Coronary artery (tissue), 2 donors: ENCODE data around the gene ABCA8.

Source experiments
- DNase-seq: peaks from one replicate; pipeline ENCODE4 v3.0.0-alpha.2; 2017; ENCODE audit warnings: low spot score
- H3K27ac ChIP-seq, 2 donors: fragments of 200-600 bp; sonication (generic); one replicate each; pipeline ENCODE4 v1.5.1; 2016 to 2019
- H3K4me3 ChIP-seq: fragments of 200-600 bp; sonication (generic); 2 replicates; pipeline ENCODE4 v1.5.1; 2016; ENCODE audit warnings: mild to moderate bottlenecking, moderate library complexity
- TF ChIP-seq, protein P1 (sequence below): fragments of 200-600 bp; sonication (generic); IDR thresholded peaks from one replicate; pipeline ENCODE4 v1.5.1; 2019; ENCODE audit warnings: antibody characterized with exemption

Gene ABCA8

DNA sequence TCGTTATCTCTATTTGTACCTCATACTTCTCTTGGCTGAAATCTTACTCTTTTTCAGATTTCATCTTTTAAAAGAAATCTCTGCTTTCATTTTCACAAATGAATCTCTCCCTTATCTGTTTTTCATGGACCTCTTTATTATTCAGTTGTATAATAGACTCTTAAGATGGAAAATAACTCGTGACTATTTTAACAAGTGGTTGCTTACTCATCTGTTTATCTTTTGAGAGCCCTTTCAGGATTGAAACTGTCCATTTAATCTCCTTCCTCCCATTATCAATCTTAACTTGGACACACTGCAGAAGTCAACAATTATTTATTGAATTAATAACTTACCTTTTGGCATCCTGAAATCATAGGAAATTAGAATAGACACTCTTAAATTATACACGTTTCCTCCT lies 68.8 kb downstream of the ABCA8 start:
- H3K27ac ChIP-seq, result no peak overlapping the region
- H3K4me3 ChIP-seq, result no peak overlapping the region
- no peak for DNase-seq
- TF ChIP-seq, protein P1, sequence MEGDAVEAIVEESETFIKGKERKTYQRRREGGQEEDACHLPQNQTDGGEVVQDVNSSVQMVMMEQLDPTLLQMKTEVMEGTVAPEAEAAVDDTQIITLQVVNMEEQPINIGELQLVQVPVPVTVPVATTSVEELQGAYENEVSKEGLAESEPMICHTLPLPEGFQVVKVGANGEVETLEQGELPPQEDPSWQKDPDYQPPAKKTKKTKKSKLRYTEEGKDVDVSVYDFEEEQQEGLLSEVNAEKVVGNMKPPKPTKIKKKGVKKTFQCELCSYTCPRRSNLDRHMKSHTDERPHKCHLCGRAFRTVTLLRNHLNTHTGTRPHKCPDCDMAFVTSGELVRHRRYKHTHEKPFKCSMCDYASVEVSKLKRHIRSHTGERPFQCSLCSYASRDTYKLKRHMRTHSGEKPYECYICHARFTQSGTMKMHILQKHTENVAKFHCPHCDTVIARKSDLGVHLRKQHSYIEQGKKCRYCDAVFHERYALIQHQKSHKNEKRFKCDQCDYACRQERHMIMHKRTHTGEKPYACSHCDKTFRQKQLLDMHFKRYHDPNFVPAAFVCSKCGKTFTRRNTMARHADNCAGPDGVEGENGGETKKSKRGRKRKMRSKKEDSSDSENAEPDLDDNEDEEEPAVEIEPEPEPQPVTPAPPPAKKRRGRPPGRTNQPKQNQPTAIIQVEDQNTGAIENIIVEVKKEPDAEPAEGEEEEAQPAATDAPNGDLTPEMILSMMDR, result no peak

DNA sequence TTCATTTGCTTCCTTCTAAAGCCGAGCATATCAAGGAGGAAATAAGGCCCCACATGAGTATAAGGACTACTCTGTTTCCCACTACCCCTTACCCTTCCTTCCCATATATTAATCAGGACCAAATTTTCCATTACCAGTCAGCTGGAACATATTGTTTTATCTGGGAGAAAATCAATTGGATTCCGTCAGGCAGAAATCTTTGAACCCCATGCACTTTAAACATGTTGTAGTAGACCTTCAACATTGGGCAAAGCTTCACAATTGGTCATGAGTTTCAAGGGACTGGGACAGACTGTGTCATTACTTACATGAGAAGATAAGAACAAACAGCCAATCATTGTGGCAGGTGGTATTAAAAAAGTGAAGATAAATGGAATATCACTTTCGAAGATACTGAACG lies 70.3 kb downstream of the ABCA8 start:
- TF ChIP-seq, protein P1, result no peak
- no peak overlapping the region for H3K27ac ChIP-seq
- no peak overlapping the region for H3K4me3 ChIP-seq
- DNase-seq, result no peak

DNA sequence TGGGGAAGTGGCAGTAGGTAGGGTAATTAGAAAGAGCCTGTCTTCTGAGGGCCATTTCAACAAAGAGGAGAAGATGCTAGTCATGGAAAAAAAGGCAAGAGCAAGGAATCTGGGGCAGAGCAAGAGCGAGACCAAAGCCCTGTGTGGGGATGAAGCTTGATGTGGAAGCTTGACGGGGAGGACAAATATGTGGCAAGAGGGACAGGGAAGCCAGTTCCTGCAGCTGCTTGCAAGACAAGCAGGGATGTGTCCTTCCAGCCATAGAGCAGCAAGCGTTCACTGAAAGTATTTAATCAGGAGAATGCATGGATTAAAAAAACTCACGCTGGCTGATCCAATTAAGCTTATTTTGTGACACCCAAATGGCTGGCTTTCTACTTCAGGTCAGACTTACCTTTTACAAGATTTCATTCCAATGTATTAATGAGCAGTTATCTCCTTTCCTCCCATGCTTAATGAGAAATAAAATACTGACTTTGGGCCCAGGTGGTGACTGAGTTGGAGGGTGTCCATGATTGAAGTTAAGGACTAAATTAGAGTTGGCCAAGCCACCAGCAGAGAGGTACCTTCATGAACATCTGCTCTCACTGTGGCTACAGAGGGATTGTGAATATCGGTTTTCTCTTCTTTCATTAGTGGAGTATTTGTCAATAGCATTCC lies 76.8 kb downstream of the ABCA8 start:
- no peak overlapping the region for H3K27ac ChIP-seq
- no peak overlapping the region for H3K4me3 ChIP-seq
- DNase-seq, result no peak
- TF ChIP-seq, protein P1, result no peak

DNA sequence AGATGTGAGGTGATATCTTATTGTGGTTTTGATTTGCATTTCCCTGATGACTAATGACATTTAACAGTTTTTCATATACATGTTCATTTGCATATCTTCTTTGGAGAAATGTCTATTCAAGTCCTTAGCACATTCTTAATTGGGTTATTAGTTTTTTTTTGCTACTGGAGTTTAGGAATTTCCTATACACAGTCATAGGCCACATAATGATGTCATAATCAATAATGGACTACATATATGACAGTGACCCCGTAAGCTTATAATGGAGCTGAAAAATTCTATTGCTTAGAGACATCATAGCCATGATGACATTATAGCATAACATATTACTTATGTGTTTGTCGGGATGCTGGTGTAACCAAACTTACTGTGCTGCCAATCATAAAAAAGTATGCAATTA lies 83.7 kb downstream of the ABCA8 start:
- no peak for DNase-seq
- H3K27ac ChIP-seq, result no peak overlapping the region
- no peak overlapping the region for H3K4me3 ChIP-seq
- TF ChIP-seq, protein P1, result no peak

DNA sequence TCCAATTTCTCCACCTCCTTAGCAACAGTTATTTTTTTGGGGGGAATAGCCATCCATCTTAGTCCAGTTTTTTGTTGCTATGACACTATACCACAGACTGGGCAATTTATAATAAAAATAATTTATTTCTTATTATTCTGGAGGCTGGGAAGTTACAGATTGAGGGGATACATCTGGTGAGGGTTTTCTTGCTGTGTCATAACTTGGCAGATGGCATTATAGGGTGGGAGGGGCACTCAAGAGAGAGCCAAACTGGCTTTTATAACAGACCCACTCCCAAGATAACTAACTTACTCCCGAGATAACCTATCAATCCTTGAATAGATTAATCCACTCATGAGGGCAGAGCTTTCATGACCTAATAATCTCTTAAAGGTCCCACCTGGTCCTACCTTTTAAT lies 84.2 kb downstream of the ABCA8 start:
- no peak for DNase-seq
- no peak overlapping the region for H3K27ac ChIP-seq
- TF ChIP-seq, protein P1, result no peak
- no peak overlapping the region for H3K4me3 ChIP-seq

DNA sequence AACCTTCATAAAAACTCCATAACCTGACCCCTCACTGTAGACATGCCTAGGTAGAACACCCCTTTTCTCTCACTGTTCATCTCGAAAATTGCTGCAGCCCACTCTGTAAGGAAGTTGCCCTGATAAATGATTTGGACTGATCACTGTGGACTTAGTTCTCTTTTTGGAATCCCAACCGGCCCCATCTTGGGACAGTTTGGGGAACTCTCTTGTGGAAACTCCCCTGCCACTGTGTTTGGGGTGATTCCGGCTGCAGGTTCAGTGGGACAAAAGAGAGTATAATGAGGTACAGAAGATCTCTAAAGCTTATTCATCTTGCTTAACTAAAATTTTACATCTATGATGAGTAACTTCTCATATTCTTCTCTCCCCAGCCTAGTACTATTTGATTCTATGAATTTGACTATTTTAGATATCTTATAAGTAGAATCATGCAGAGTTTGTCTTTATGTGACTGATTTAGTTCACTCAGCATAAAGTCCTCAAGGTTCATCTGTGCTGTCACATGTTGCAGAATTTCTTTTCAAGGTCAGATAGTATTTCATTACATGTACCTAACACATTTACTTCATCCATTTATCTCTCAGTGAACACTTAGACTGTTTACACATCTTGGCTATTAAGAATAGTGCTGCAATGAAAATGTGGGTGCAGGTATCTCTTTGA lies 84.9 kb downstream of the ABCA8 start:
- TF ChIP-seq, protein P1, result no peak
- Histone ChIP-seq H3K4me3 (no peak overlapping the region), H3K27ac (no peak overlapping the region)
- no peak for DNase-seq

DNA sequence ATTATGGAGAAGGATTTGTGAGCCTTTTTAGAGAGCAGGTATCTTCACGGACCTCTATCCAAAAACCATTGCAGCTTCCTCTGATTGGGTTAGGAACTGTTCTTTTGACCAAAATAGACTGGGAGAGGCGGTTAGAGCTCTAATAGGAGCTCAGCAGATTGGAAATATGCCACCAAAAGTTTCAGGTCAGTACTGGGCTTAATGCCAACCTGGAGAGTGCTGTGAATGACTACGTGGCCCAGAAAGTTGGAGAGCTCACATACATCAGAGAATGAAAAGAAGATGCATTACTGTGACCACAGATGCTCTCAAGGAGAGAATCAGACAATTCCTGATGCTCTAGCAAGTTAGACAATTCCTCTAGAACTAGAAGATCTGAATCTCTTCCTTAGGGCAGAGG lies 86.5 kb downstream of the ABCA8 start:
- TF ChIP-seq, protein P1, result no peak
- Histone ChIP-seq H3K27ac (no peak overlapping the region), H3K4me3 (no peak overlapping the region)
- DNase-seq, result no peak
